ENCODE measurements around the gene ATRAID. TPM values are rescaled to one million over a fixed set of nuclear protein-coding genes. Genes with fewer than 3 reads are reported as not detected.

ATRAID gene
- total RNA-seq, 2 donors from 2014 or later: 101 to 140 TPM

DNA sequence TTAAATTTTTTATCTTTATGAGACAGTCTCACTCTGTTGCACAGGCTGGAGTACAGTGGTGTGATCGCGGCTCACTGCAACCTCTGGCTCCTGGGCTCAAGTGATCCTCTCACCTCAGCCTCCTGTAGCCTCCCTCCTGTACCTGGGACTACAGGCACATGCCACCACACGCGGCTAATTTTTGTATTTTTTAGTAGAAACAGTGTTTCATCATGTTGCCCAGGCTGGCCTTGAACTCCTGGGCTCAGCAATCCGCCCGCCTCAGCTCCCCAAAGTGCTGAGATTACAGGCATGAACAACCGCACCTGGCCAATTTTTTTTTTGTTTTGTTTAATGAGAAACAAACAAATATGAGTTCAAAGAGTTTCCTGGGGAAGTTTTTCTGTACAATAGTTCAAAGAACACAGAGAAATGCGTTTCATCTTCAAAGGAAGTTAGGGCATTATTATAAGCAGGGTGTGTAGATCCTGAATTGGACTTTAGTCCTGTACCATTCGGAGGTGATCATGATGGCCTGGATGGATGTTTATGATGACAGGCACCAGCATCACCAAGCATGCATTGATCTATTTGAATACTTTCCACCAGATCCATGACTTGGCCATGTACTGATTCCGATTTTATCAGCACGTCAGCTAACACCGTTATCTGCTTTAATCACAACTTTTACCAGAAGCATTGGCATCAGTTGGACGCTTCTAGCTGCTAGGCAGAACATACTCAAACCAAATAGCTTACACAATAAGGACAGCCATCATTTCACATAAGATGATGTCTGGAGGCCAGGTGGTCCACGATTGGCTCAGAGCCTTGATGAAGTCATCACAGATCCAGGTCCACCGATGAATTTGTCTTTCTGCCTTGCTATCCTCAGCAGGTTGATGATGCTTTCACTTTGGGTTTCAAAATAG lies 34.1 kb upstream of the ATRAID start:
- Mint-ChIP-seq H3K36me3 (ENCODE audit: low read depth) (no peaks in the 10 kb centered on the region), H3K27ac (no peak overlapping the region), H3K9me3 (no peaks in the 10 kb centered on the region), H3K4me1 (no peaks in the 10 kb centered on the region), H3K4me3 (no peak overlapping the region), H3K27me3 (ENCODE audit: insufficient read depth) (peaks cover 14% of the 10 kb centered on the region)
- Histone ChIP-seq H3K9ac (ENCODE audit: extremely low read depth, low read length, poor library complexity, severe bottlenecking) (no peak overlapping the region), H3K36me3 (ENCODE audit: control insufficient read depth, insufficient read depth, low read length) (no peaks in the 10 kb centered on the region), H3K27ac (ENCODE audit: low read depth, low read length) (no peak overlapping the region), H3K9me3 (ENCODE audit: control insufficient read depth, low read length) (no peaks in the 10 kb centered on the region), H3K4me3 (ENCODE audit: low read length) (no peak overlapping the region), H3K4me1 (ENCODE audit: control insufficient read depth, insufficient read depth, low read length) (no peaks in the 10 kb centered on the region), H3K27me3 (ENCODE audit: control insufficient read depth, insufficient read depth, low read length, poor library complexity, severe bottlenecking) (peaks cover 11% of the 10 kb centered on the region)
- TF ChIP-seq, protein P1, sequence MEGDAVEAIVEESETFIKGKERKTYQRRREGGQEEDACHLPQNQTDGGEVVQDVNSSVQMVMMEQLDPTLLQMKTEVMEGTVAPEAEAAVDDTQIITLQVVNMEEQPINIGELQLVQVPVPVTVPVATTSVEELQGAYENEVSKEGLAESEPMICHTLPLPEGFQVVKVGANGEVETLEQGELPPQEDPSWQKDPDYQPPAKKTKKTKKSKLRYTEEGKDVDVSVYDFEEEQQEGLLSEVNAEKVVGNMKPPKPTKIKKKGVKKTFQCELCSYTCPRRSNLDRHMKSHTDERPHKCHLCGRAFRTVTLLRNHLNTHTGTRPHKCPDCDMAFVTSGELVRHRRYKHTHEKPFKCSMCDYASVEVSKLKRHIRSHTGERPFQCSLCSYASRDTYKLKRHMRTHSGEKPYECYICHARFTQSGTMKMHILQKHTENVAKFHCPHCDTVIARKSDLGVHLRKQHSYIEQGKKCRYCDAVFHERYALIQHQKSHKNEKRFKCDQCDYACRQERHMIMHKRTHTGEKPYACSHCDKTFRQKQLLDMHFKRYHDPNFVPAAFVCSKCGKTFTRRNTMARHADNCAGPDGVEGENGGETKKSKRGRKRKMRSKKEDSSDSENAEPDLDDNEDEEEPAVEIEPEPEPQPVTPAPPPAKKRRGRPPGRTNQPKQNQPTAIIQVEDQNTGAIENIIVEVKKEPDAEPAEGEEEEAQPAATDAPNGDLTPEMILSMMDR (conservative IDR thresholded peaks at IDR 0.05): no peak
- no peak for DNase-seq
- WGBS, 2 experiments (ENCODE audit: insufficient coverage in 1 of 2, insufficient read length in 1 of 2): 93 to 95% methylated on average over 12 to 15 of the region's 15 CpGs

DNA sequence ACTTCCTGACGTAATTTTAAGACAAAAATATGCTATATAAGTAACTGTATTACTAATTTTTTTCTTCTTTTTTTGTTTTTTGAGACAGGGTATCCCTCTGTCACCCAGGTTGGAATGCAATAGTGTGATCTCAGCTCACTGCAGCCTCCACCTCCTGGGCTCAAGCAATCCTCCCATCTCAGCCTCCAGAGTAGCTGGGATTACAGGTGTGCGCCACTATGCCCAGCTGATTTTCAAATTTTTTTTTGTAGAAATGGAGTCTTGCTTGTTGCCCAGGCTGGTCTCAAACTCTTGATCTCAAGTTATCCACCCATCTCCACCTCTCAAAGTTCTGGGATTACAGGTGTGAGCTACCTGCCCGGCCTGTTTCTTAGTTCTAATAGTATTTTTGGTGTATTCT lies 33.4 kb upstream of the ATRAID start:
- Mint-ChIP-seq H3K36me3 (ENCODE audit: low read depth) (no peaks in the 10 kb centered on the region), H3K27me3 (ENCODE audit: insufficient read depth) (peaks cover 10% of the 10 kb centered on the region), H3K9me3 (no peaks in the 10 kb centered on the region), H3K4me1 (no peaks in the 10 kb centered on the region), H3K27ac (no peak overlapping the region), H3K4me3 (no peak overlapping the region)
- H3K4me1 ChIP-seq (ENCODE audit: control insufficient read depth, insufficient read depth, low read length): no peaks in the 10 kb centered on the region
- 100% methylated on average over 1 of the region's 3 CpGs; no CpG with 5 or more reads in 1 of the 2 experiments for WGBS, 2 experiments (ENCODE audit: insufficient coverage in 1 of 2, insufficient read length in 1 of 2)
- no peak overlapping the region for H3K9ac ChIP-seq (ENCODE audit: extremely low read depth, low read length, poor library complexity, severe bottlenecking)
- H3K36me3 ChIP-seq (ENCODE audit: control insufficient read depth, insufficient read depth, low read length): no peaks in the 10 kb centered on the region
- H3K4me3 ChIP-seq (ENCODE audit: low read length): no peak overlapping the region
- TF ChIP-seq, protein P1 (conservative IDR thresholded peaks at IDR 0.05): no peak
- no peaks in the 10 kb centered on the region for H3K9me3 ChIP-seq (ENCODE audit: control insufficient read depth, low read length)
- no peak overlapping the region for H3K27ac ChIP-seq (ENCODE audit: low read depth, low read length)
- peaks cover 6% of the 10 kb centered on the region for H3K27me3 ChIP-seq (ENCODE audit: control insufficient read depth, insufficient read depth, low read length, poor library complexity, severe bottlenecking)
- DNase-seq: no peak

DNA sequence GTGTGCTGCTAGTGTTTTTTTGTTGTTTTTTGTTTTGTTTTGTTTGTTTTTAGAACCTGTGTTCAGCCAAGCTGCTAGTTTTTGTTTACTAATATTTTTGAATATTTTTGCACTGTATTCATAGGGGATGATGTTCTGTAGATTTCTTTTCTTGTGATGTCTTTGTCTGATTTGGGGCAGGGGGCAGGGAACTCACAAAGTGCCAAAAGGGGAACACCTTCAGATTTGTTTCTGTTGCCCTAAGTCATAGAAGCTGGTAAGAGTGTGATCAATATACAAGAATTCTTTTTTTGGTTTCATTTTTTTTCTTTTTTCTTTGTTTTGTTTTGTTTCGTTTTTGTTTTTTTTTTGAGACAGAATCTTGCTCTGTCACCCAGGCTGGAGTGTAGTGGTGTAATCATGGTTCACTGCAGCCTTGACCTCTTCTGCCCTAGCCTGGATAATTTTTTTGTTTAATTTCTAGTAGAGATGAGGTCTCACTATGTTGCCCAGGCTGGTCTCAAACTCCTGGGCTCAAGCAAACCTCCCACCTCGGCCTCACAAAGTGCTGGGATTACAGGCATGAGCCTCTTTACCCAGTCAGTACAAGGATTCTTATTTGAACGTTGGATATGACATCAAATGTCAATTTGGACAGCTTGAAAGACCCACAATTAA lies 32.4 kb upstream of the ATRAID start:
- Mint-ChIP-seq H3K27me3 (ENCODE audit: insufficient read depth) (peaks cover 10% of the 10 kb centered on the region), H3K36me3 (ENCODE audit: low read depth) (no peaks in the 10 kb centered on the region)
- 68 to 88% methylated on average over 2 of the region's 3 CpGs for WGBS, 2 experiments (ENCODE audit: insufficient coverage in 1 of 2, insufficient read length in 1 of 2)

More for the DNA sequence above, 32.4 kb upstream of the ATRAID start:
- DNase-seq: no peak
- no peaks in the 10 kb centered on the region for H3K9me3 Mint-ChIP-seq
- H3K27me3 ChIP-seq (ENCODE audit: control insufficient read depth, insufficient read depth, low read length, poor library complexity, severe bottlenecking): no peaks in the 10 kb centered on the region
- TF ChIP-seq, protein P1 (conservative IDR thresholded peaks at IDR 0.05): no peak
- no peak overlapping the region for H3K9ac ChIP-seq (ENCODE audit: extremely low read depth, low read length, poor library complexity, severe bottlenecking)
- no peaks in the 10 kb centered on the region for H3K4me1 Mint-ChIP-seq
- H3K36me3 ChIP-seq (ENCODE audit: control insufficient read depth, insufficient read depth, low read length): no peaks in the 10 kb centered on the region
- no peak overlapping the region for H3K4me3 Mint-ChIP-seq
- no peak overlapping the region for H3K27ac ChIP-seq (ENCODE audit: low read depth, low read length)
- no peak overlapping the region for H3K4me3 ChIP-seq (ENCODE audit: low read length)
- H3K9me3 ChIP-seq (ENCODE audit: control insufficient read depth, low read length): no peaks in the 10 kb centered on the region
- no peak overlapping the region for H3K27ac Mint-ChIP-seq
- H3K4me1 ChIP-seq (ENCODE audit: control insufficient read depth, insufficient read depth, low read length): no peaks in the 10 kb centered on the region

Measured in endodermal cell (in vitro differentiated cells).